IMR-90 (cell line): ENCODE measurements around the gene ABHD2.

ENCODE experiments used
- BHLHE40 ChIP-seq: fragments of 150-350 bp; IDR thresholded peaks from 2 replicates; pipeline ENCODE4 v1.6.1; 2016; ENCODE audit warnings: mild to moderate bottlenecking, low read depth, low read length
- CEBPB ChIP-seq: IDR thresholded peaks from 2 replicates; pipeline ENCODE4 v1.6.1; 2012; ENCODE audit warnings: low read depth, low read length, improper control_type of control experiment
- CTCF ChIP-seq: conservative IDR thresholded peaks from 2 replicates; pipeline ENCODE4 v1.5.1; 2012; ENCODE audit warnings: mild to moderate bottlenecking, low read depth, low read length, improper control_type of control experiment
- ELK1 ChIP-seq: fragments of 150-350 bp; IDR thresholded peaks from 2 replicates; pipeline ENCODE4 v1.6.1; 2016; ENCODE audit warnings: low read depth, mild to moderate bottlenecking, low read length, moderate library complexity, borderline replicate concordance
- MAFK ChIP-seq: IDR thresholded peaks from 2 replicates; pipeline ENCODE4 v1.6.1; 2012; ENCODE audit warnings: low read depth, low read length, improper control_type of control experiment
- MXI1 ChIP-seq: IDR thresholded peaks from 2 replicates; pipeline ENCODE4 v1.6.1; 2012; ENCODE audit warnings: low read depth, mild to moderate bottlenecking, low read length, moderate library complexity, borderline replicate concordance
- NFE2L2 ChIP-seq: fragments of 150-350 bp; IDR thresholded peaks from 2 replicates; pipeline ENCODE4 v1.6.1; 2016; ENCODE audit warnings: low read depth, mild to moderate bottlenecking, low read length
- POLR2A ChIP-seq: IDR thresholded peaks from 2 replicates; pipeline ENCODE4 v1.6.1; 2012; ENCODE audit warnings: mild to moderate bottlenecking, low read depth, low read length
- RAD21 ChIP-seq: IDR thresholded peaks from 2 replicates; pipeline ENCODE4 v1.6.1; 2012; ENCODE audit warnings: low read length, improper control_type of control experiment
- SMC3 ChIP-seq: fragments of 150-350 bp; IDR thresholded peaks from 2 replicates; pipeline ENCODE4 v1.6.1; 2016; ENCODE audit warnings: low read depth, mild to moderate bottlenecking, antibody characterized with exemption, low read length, moderate library complexity
- USF2 ChIP-seq: fragments of 150-350 bp; IDR thresholded peaks from 2 replicates; pipeline ENCODE4 v1.6.1; 2017; ENCODE audit warnings: mild to moderate bottlenecking, antibody characterized with exemption, low read length, low read depth

- TF ChIP-seq RAD21 (no peak), SMC3 (no peak), CTCF (no peak), NFE2L2 (no peak), POLR2A (no peak), USF2 (no peak), MXI1 (no peak), MAFK (no peak), ELK1 (no peak), BHLHE40 (no peak), CEBPB (no peak)
Measured at GRCh38 chr15:89042387-89042786, 45.9 kb upstream of the ABHD2 start.
